H9 (cell line): ENCODE measurements around the gene SELENOM. TPM values are rescaled to one million over a fixed set of nuclear protein-coding genes. Genes with fewer than 3 reads are reported as not detected.

ENCODE experiments used
- DNase-seq: peaks from one replicate; pipeline ENCODE4 v3.0.0-alpha.2; 2017
- H2AFZ ChIP-seq: one replicate; pipeline ENCODE4 v1.6.1; 2013; ENCODE audit warnings: mild to moderate bottlenecking, low read length, control low read depth, moderate library complexity
- H2AK5ac ChIP-seq: 2 replicates; pipeline ENCODE4 v1.6.1; 2013; ENCODE audit warnings: low read length, control low read depth, mixed read lengths; ENCODE audit not compliant: insufficient read length
- H2BK120ac ChIP-seq: one replicate; pipeline ENCODE4 v1.6.1; 2013; ENCODE audit warnings: low read depth, mild to moderate bottlenecking, low read length, control low read depth, inconsistent platforms; ENCODE audit not compliant: poor library complexity, severe bottlenecking
- H2BK12ac ChIP-seq: 2 replicates; pipeline ENCODE4 v1.6.1; 2013; ENCODE audit warnings: low read length, control low read depth, mixed read lengths, low read depth; ENCODE audit not compliant: insufficient read length
- H2BK15ac ChIP-seq: 2 replicates; pipeline ENCODE4 v1.6.1; 2013; ENCODE audit warnings: low read depth, low read length, control low read depth
- H2BK20ac ChIP-seq: one replicate; pipeline ENCODE4 v1.6.1; 2013; ENCODE audit warnings: low read depth, mild to moderate bottlenecking, low read length, control low read depth, inconsistent platforms; ENCODE audit not compliant: poor library complexity, severe bottlenecking
- H2BK5ac ChIP-seq: 2 replicates; pipeline ENCODE4 v1.6.1; 2013; ENCODE audit warnings: low read length, control low read depth, mixed read lengths; ENCODE audit not compliant: insufficient read length
- H3K14ac ChIP-seq: 2 replicates; pipeline ENCODE4 v1.6.1; 2013; ENCODE audit warnings: low read length, control low read depth; ENCODE audit not compliant: insufficient read depth
- H3K18ac ChIP-seq: 2 replicates; pipeline ENCODE4 v1.6.1; 2013; ENCODE audit warnings: low read depth, mild to moderate bottlenecking, mixed read lengths, low read length, control low read depth; ENCODE audit not compliant: insufficient read length
- H3K23ac ChIP-seq: 2 replicates; pipeline ENCODE4 v1.6.1; 2013; ENCODE audit warnings: low read length, control low read depth, mixed read lengths, low read depth; ENCODE audit not compliant: insufficient read length
- H3K23me2 ChIP-seq: 2 replicates; pipeline ENCODE4 v1.6.1; 2013; ENCODE audit warnings: low read depth, mild to moderate bottlenecking, mixed read lengths, low read length, control low read depth; ENCODE audit not compliant: insufficient read length, poor library complexity, severe bottlenecking
- H3K27ac ChIP-seq: 2 replicates; pipeline ENCODE4 v1.5.1; 2013; ENCODE audit warnings: low read length, control low read depth, mixed read lengths, low read depth; ENCODE audit not compliant: insufficient read length
- H3K27me3 ChIP-seq: 2 replicates; pipeline ENCODE4 v1.6.1; 2013; ENCODE audit warnings: low read length, control low read depth, inconsistent platforms; ENCODE audit not compliant: insufficient read depth
- H3K4ac ChIP-seq: 2 replicates; pipeline ENCODE4 v1.6.1; 2013; ENCODE audit warnings: low read depth, mild to moderate bottlenecking, control low read depth, inconsistent platforms, low read length, moderate library complexity
- H3K4me1 ChIP-seq: 2 replicates; pipeline ENCODE4 v1.6.1; 2013; ENCODE audit warnings: low read length, control low read depth, inconsistent platforms; ENCODE audit not compliant: insufficient read depth
- H3K4me2 ChIP-seq: 2 replicates; pipeline ENCODE4 v1.6.1; 2013; ENCODE audit warnings: low read length, control low read depth, mixed read lengths; ENCODE audit not compliant: insufficient read length, insufficient read depth
- H3K56ac ChIP-seq: 2 replicates; pipeline ENCODE4 v1.6.1; 2013; ENCODE audit warnings: low read depth, mild to moderate bottlenecking, mixed read lengths, low read length, control low read depth; ENCODE audit not compliant: insufficient read length
- H3K79me1 ChIP-seq: 2 replicates; pipeline ENCODE4 v1.6.1; 2013; ENCODE audit warnings: low read depth, mild to moderate bottlenecking, moderate library complexity, low read length, control low read depth, inconsistent platforms; ENCODE audit not compliant: insufficient read depth, poor library complexity, severe bottlenecking
- H3K79me2 ChIP-seq: 2 replicates; pipeline ENCODE4 v1.6.1; 2013; ENCODE audit warnings: low read length, control low read depth, inconsistent platforms; ENCODE audit not compliant: insufficient read depth
- H3K9ac ChIP-seq: 2 replicates; pipeline ENCODE4 v1.6.1; 2013; ENCODE audit warnings: low read length, control low read depth, mixed read lengths; ENCODE audit not compliant: insufficient read length; ENCODE audit errors: extremely low read depth
- H3K9me3 ChIP-seq: one replicate; pipeline ENCODE4 v1.6.1; 2013; ENCODE audit warnings: low read depth, low read length, inconsistent platforms; ENCODE audit not compliant: control insufficient read depth
- H3T11ph ChIP-seq: one replicate; pipeline ENCODE4 v1.6.1; 2013; ENCODE audit warnings: mild to moderate bottlenecking, low read length, control low read depth, inconsistent platforms
- H4K20me1 ChIP-seq: one replicate; pipeline ENCODE4 v1.6.1; 2013; ENCODE audit not compliant: control insufficient read depth, insufficient read length, insufficient read depth
- H4K5ac ChIP-seq: 2 replicates; pipeline ENCODE4 v1.6.1; 2013; ENCODE audit warnings: low read depth, mild to moderate bottlenecking, mixed read lengths, low read length, control low read depth; ENCODE audit not compliant: insufficient read length
- H4K8ac ChIP-seq: replicated peaks from 2 replicates; pipeline ENCODE4 v1.6.1; 2013; ENCODE audit warnings: low read length, control low read depth, mixed read lengths, low read depth; ENCODE audit not compliant: insufficient read length
- H4K91ac ChIP-seq: 2 replicates; pipeline ENCODE4 v1.6.1; 2013; ENCODE audit warnings: low read depth, mild to moderate bottlenecking, moderate library complexity, mixed read lengths, low read length, control low read depth; ENCODE audit not compliant: insufficient read length
- H3K27ac Mint-ChIP-seq, 3 experiments: 2 replicates in 2 of 3; 3 replicates in 1 of 3; pipeline ENCODE4 v1.8.0; 2020 to 2021; ENCODE audit warnings: mixed read lengths in 3 of 3, mild to moderate bottlenecking in 1 of 3, moderate library complexity in 1 of 3
- H3K27me3 Mint-ChIP-seq: 2 replicates; pipeline ENCODE4 v1.8.0; 2021; ENCODE audit warnings: low read depth, mild to moderate bottlenecking, moderate library complexity, mixed read lengths
- H3K36me3 Mint-ChIP-seq, 3 experiments: 2 replicates in 2 of 3; 3 replicates in 1 of 3; pipeline ENCODE4 v1.8.0; 2020 to 2021; ENCODE audit warnings: low read depth in 3 of 3, mixed read lengths in 3 of 3; ENCODE audit not compliant: insufficient read depth in 1 of 3
- H3K4me1 Mint-ChIP-seq, 2 experiments: 2 replicates each; pipeline ENCODE4 v1.8.0; 2020; ENCODE audit warnings: mixed read lengths in 2 of 2
- H3K4me3 Mint-ChIP-seq, 2 experiments: 2 replicates in 1 of 2; 3 replicates in 1 of 2; pipeline ENCODE4 v1.8.0; 2020 to 2021; ENCODE audit warnings: mild to moderate bottlenecking in 2 of 2, mixed read lengths in 2 of 2, moderate library complexity in 1 of 2
- H3K9me3 Mint-ChIP-seq, 2 experiments: 2 replicates in 1 of 2; 3 replicates in 1 of 2; pipeline ENCODE4 v1.8.0; 2020; ENCODE audit warnings: mild to moderate bottlenecking in 2 of 2, mixed read lengths in 2 of 2, moderate library complexity in 1 of 2
- WGBS: extraction: QIAGEN DNeasy Blood & Tissue Kit; methylation state at CpG from one replicate; pipeline ENCODE4 v1.1.7; 2013; ENCODE audit warnings: missing lambda C conversion rate, low lambda C conversion rate, mixed read lengths; ENCODE audit not compliant: insufficient read length; ENCODE audit errors: extremely low coverage; 5-methylcytosine and 5-hydroxymethylcytosine counted together
- total RNA-seq: library from RNA; stranded (reverse); gene quantifications from 2 replicates; pipeline ENCODE4 v1.2.1, GENCODE V29; 2021
- TF ChIP-seq, protein P1 (sequence below): fragments of 200-600 bp; sonication (generic); conservative IDR thresholded peaks from 3 replicates; pipeline ENCODE4 v1.8.0; 2021; ENCODE audit warnings: antibody characterized with exemption, mild to moderate bottlenecking

SELENOM gene
- total RNA-seq, 1 experiment from 2014 or later = 18.6 TPM

DNA sequence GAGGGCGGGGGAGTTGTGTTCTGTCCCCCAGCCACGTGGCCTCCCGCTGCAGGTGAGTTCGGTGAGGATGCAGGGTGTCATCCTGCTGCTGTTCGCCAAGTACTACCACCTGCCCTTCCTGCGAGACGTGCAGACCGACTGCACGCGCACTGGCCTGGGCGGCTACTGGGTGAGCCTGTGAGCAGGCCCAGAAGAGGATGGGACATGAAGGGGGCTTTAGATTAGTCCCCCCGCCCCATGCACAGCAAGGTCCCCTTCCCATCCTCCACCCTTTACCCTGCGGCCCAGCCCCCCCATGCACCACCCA is 19.5 kb upstream of the SELENOM start:
- WGBS = no CpG with 5 or more reads among the region's 13 CpGs
- H3K79me2 ChIP-seq = no peaks in the 10 kb centered on the region

More for the DNA sequence above, 19.5 kb upstream of the SELENOM start:
- H3K27ac ChIP-seq = no peak overlapping the region
- no peak overlapping the region for H3K56ac ChIP-seq
- no peak overlapping the region for H3T11ph ChIP-seq
- no peak overlapping the region for H3K18ac ChIP-seq
- TF ChIP-seq, protein P1, sequence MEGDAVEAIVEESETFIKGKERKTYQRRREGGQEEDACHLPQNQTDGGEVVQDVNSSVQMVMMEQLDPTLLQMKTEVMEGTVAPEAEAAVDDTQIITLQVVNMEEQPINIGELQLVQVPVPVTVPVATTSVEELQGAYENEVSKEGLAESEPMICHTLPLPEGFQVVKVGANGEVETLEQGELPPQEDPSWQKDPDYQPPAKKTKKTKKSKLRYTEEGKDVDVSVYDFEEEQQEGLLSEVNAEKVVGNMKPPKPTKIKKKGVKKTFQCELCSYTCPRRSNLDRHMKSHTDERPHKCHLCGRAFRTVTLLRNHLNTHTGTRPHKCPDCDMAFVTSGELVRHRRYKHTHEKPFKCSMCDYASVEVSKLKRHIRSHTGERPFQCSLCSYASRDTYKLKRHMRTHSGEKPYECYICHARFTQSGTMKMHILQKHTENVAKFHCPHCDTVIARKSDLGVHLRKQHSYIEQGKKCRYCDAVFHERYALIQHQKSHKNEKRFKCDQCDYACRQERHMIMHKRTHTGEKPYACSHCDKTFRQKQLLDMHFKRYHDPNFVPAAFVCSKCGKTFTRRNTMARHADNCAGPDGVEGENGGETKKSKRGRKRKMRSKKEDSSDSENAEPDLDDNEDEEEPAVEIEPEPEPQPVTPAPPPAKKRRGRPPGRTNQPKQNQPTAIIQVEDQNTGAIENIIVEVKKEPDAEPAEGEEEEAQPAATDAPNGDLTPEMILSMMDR = no peak
- no peak for DNase-seq
- Mint-ChIP-seq H3K27me3 (peaks cover 6% of the 10 kb centered on the region), H3K9me3 (no peaks in the 10 kb centered on the region), H3K4me1 (peaks cover 22 to 34% of the 10 kb centered on the region in 2 experiments), H3K36me3 (no peaks in the 10 kb centered on the region), H3K27ac (no peak overlapping the region), H3K4me3 (no peak overlapping the region)
- no peak overlapping the region for H3K4ac ChIP-seq
- H2AK5ac ChIP-seq = no peak overlapping the region
- H3K9me3 ChIP-seq = no peaks in the 10 kb centered on the region
- H2BK15ac ChIP-seq = no peak overlapping the region
- no peak overlapping the region for H2BK12ac ChIP-seq
- no peak overlapping the region for H4K91ac ChIP-seq
- peak overlapping the region; percentile 11 for H3K4me2 ChIP-seq
- H2AFZ ChIP-seq = no peak overlapping the region
- no peak overlapping the region for H3K23ac ChIP-seq
- peaks cover 5% of the 10 kb centered on the region; the same call in 1 of the 2 replicates for H3K4me1 ChIP-seq
- no peaks in the 10 kb centered on the region for H3K27me3 ChIP-seq
- no peak overlapping the region for H3K9ac ChIP-seq
- no peaks in the 10 kb centered on the region for H3K79me1 ChIP-seq
- H4K5ac ChIP-seq = no peak overlapping the region
- no peaks in the 10 kb centered on the region for H4K20me1 ChIP-seq
- H3K14ac ChIP-seq = no peak overlapping the region
- no peak overlapping the region for H2BK120ac ChIP-seq
- H3K23me2 ChIP-seq = no peaks in the 10 kb centered on the region
- no peak overlapping the region for H2BK20ac ChIP-seq
- H4K8ac ChIP-seq = no peak overlapping the region
- H2BK5ac ChIP-seq = no peak overlapping the region
